Measurements from ENCODE around the gene HOXD9.
A peak's percentile ranks its signal among the peaks of the same experiment; 100 is the strongest.

HOXD9 gene

DNA sequence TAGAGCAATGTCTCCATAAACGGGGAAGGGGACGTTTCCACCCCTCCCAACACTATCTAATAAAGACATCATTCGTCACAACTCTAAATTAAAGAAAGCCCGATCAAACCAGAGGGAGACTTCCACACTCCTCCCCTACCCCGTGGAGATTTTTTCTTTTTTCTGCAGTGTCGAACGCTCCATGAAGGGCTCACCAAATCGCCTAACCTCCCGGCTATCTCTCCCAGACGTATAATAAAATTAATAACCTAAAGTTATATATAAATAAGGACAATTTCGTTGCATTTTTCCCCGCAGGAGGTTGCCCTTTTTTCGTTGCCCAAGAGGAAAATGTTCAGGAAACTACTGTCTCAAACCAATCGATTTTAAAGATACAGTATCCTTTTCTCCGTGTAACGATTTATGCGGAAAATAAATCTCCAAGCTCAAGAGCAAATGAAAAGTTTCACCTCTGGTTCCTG lies 41.1 kb upstream of the HOXD9 start:
- H3K4me3 Mint-ChIP-seq: peak overlapping the region; percentile 49
- DNase-seq: no peak
- TF ChIP-seq, protein P1, sequence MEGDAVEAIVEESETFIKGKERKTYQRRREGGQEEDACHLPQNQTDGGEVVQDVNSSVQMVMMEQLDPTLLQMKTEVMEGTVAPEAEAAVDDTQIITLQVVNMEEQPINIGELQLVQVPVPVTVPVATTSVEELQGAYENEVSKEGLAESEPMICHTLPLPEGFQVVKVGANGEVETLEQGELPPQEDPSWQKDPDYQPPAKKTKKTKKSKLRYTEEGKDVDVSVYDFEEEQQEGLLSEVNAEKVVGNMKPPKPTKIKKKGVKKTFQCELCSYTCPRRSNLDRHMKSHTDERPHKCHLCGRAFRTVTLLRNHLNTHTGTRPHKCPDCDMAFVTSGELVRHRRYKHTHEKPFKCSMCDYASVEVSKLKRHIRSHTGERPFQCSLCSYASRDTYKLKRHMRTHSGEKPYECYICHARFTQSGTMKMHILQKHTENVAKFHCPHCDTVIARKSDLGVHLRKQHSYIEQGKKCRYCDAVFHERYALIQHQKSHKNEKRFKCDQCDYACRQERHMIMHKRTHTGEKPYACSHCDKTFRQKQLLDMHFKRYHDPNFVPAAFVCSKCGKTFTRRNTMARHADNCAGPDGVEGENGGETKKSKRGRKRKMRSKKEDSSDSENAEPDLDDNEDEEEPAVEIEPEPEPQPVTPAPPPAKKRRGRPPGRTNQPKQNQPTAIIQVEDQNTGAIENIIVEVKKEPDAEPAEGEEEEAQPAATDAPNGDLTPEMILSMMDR (IDR thresholded peaks at IDR 0.05): no peak
- H3K27me3 Mint-ChIP-seq (ENCODE audit: low read depth, poor library complexity): peaks cover 99% of the 10 kb centered on the region
- H3K27ac Mint-ChIP-seq: no peak overlapping the region
- no peaks in the 10 kb centered on the region for H3K36me3 Mint-ChIP-seq (ENCODE audit: low read depth)
- H3K4me1 Mint-ChIP-seq: peaks cover 25% of the 10 kb centered on the region
- H3K9me3 Mint-ChIP-seq: peaks cover 10% of the 10 kb centered on the region

DNA sequence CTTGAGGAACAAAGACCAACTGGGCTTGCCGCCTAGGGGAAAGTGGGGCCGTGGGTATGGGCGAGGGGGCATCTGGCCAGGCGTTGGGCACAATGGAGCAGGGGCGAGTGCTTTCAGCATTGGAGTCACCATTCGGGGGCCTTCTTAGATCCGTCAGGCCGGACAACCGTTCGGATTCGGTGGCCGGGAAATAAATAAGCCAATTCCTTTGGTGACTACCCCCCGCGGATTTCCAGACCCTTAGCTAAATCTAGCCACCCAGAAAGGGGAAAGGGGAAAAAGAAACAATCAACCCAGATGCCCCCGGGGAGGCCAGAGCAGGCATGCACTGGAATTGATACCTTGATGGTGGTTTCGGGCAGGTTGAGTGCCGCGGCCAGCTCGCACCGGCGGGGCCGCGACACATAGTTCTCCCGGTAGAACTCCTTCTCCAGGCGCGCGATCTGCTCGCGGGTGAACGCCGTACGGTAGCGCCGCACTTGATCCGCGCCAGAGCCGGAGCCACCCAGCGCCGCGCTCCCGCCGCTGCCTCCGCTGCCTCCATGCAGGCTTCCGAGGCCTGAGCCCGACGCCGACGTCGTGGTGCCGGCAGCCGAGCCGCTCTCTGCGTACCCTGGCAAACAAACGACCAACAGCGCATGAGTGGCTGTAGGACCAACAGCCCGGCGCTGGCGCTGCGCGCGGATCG lies 40.5 kb upstream of the HOXD9 start:
- H3K9me3 Mint-ChIP-seq: peaks cover 12% of the 10 kb centered on the region
- DNase-seq: peak; percentile 65
- no peak overlapping the region for H3K4me3 Mint-ChIP-seq
- TF ChIP-seq, protein P1 (IDR thresholded peaks at IDR 0.05): no peak
- peaks cover 25% of the 10 kb centered on the region for H3K4me1 Mint-ChIP-seq
- H3K36me3 Mint-ChIP-seq (ENCODE audit: low read depth): no peaks in the 10 kb centered on the region
- no peak overlapping the region for H3K27ac Mint-ChIP-seq
- peaks cover 99% of the 10 kb centered on the region for H3K27me3 Mint-ChIP-seq (ENCODE audit: low read depth, poor library complexity)

DNA sequence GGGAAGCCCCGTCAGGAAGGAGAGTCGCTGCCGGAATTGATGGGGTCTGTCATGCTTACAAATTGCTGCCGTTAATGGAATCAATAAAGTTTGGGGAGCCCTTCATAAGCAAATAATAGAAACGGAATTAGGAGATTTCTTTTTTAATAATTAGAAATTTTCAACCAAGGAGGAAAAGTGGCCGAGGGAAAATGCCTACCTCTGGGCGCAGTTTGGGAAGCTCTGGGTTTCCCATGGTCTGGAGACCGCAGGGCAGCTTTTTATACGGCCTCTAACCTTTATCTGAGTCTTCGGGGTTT lies 40.0 kb upstream of the HOXD9 start:
- Mint-ChIP-seq H3K36me3 (ENCODE audit: low read depth) (no peaks in the 10 kb centered on the region), H3K4me1 (peaks cover 25% of the 10 kb centered on the region), H3K4me3 (no peak overlapping the region), H3K27ac (no peak overlapping the region), H3K9me3 (peaks cover 17% of the 10 kb centered on the region), H3K27me3 (ENCODE audit: low read depth, poor library complexity) (peaks cover 99% of the 10 kb centered on the region)
- TF ChIP-seq, protein P1 (IDR thresholded peaks at IDR 0.05): no peak
- DNase-seq: no peak

DNA sequence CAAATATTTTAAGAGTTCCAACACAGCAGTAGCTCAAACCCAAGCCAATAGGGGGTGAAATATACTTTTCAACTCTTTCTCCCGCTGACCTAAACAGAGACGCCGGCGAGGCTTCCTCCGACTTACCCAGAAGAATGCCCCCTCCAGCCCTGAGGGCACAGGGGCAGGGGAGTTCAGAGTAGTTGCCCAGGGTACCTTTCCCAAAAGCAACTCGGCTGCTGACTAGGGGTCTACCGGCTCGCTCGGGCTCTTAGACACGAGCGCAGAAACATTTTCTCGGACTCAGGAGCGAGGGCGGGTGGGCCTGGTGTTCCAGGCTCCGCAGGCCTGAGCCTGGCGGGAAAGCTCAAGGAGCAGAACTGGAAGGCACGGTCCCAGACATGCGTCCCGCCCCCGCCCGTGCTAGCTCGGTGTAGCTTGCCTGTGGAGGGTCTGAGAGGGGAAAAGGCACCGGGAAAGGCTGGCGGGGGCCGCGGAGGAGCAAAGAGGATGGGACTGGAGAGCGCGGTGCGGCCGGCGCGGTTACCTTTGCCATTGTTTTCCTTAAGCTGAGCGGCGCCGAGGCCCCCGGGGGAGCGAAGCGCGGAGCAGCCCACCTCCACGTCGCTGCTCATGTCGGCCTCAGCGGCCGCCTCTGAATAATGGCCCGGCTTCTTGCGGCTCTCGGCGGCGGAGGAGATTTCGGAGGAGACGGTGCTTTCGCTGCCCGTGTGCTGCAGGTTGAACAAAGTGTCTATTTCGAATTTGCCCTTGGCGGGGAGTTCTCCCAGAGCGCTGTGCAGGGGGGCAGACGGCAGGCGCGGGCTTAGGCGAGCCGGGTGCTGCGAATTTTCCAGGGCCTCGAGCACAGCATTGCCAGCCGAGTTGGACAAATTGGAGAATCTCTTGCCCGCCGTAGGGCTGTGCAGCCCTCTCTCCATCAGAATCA lies 39.4 kb upstream of the HOXD9 start:
- Mint-ChIP-seq H3K9me3 (peaks cover 17% of the 10 kb centered on the region), H3K4me3 (peak overlapping the region; percentile 45), H3K27me3 (ENCODE audit: low read depth, poor library complexity) (peaks cover 99% of the 10 kb centered on the region), H3K4me1 (peaks cover 27% of the 10 kb centered on the region), H3K27ac (no peak overlapping the region), H3K36me3 (ENCODE audit: low read depth) (no peaks in the 10 kb centered on the region)
- peak; percentile 55 for DNase-seq
- TF ChIP-seq, protein P1 (IDR thresholded peaks at IDR 0.05): no peak

DNA sequence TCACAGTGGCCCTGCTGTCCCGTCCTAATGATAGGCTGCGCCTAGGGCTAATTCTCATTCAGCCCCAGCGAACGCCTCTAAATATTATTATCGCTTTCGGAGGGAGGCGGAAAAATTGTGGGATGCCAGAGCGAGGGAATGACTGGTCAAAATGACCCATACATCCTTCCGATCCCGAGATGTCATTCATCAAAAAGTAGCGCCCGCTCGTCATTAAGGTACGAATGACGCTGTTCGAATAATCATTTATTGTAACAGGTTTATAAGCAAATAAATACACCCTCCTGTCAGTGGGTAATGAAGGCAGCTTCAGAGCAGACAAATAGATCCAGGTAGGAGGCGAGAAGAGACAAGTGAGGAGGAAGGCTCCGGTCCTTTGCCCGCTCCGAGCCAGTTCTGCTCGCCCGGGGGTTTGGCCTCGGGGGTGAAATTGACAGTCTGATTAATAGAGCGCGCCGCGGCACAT lies 38.7 kb upstream of the HOXD9 start, which contains the start of gene EVX2:
EVX2 (minus strand) TSS at position 167 of the 466 bp plus-strand sequence. CDS start 186 bp downstream, outside the sequence.
- TF ChIP-seq, protein P1 (IDR thresholded peaks at IDR 0.05): no peak
- no peak for DNase-seq
- peak within 1 kb of the TSS; percentile 45 for H3K4me3 Mint-ChIP-seq
- no peak within 1 kb of the TSS for H3K27ac Mint-ChIP-seq
- H3K4me1 Mint-ChIP-seq: peaks cover 31% of the 10 kb centered on the region
- H3K27me3 Mint-ChIP-seq (ENCODE audit: low read depth, poor library complexity): peaks cover 99% of the 10 kb centered on the region
- peaks cover 17% of the 10 kb centered on the region for H3K9me3 Mint-ChIP-seq
- no peaks in the 10 kb centered on the region for H3K36me3 Mint-ChIP-seq (ENCODE audit: low read depth)

All from nephron progenitor cell (in vitro differentiated cells).